NT2/D1 (cell line): ENCODE results near the gene ISOC2.
A peak's percentile ranks its signal among the peaks of the same experiment; 100 is the strongest.
"Not testable (repeated sequence)": the region's sequence is repeated elsewhere in the genome, so short reads cannot be mapped to it uniquely, and the experiment has no call there.

ENCODE experiments used
- DNase-seq: peaks from one replicate; pipeline ENCODE4 v3.0.0-alpha.2; 2011; ENCODE audit warnings: low read depth, low spot score
- H3K27me3 ChIP-seq: 2 replicates; pipeline ENCODE4 v1.6.0; 2011; ENCODE audit warnings: mild to moderate bottlenecking; ENCODE audit not compliant: insufficient read length, insufficient read depth
- H3K36me3 ChIP-seq: 2 replicates; pipeline ENCODE4 v1.6.1; 2011; ENCODE audit warnings: mild to moderate bottlenecking, low read length, mixed read lengths; ENCODE audit not compliant: insufficient read depth, insufficient read length
- H3K4me1 ChIP-seq: 2 replicates; pipeline ENCODE4 v1.5.1; 2011; ENCODE audit not compliant: insufficient read depth, insufficient read length
- H3K4me3 ChIP-seq: 2 replicates; pipeline ENCODE4 v1.5.1; 2011; ENCODE audit warnings: low read depth; ENCODE audit not compliant: insufficient read length
- H3K9ac ChIP-seq: 2 replicates; pipeline ENCODE4 v1.6.0; 2011; ENCODE audit warnings: low read depth; ENCODE audit not compliant: insufficient read length
- H3K9me3 ChIP-seq: 2 replicates; pipeline ENCODE4 v1.5.1; 2011; ENCODE audit warnings: mild to moderate bottlenecking, low read length; ENCODE audit not compliant: insufficient read depth
- SUZ12 ChIP-seq: IDR thresholded peaks from 2 replicates; pipeline ENCODE4 v1.6.1; 2011; ENCODE audit not compliant: insufficient read length, insufficient read depth; ENCODE audit errors: extremely low read depth
- YY1 ChIP-seq: IDR thresholded peaks from 2 replicates; pipeline ENCODE4 v1.6.1; 2011; ENCODE audit not compliant: insufficient read length, insufficient read depth
- ZNF274 ChIP-seq: IDR thresholded peaks from 2 replicates; pipeline ENCODE4 v1.6.1; 2011; ENCODE audit warnings: mild to moderate bottlenecking, low read depth, low read length

The ISOC2 gene

DNA sequence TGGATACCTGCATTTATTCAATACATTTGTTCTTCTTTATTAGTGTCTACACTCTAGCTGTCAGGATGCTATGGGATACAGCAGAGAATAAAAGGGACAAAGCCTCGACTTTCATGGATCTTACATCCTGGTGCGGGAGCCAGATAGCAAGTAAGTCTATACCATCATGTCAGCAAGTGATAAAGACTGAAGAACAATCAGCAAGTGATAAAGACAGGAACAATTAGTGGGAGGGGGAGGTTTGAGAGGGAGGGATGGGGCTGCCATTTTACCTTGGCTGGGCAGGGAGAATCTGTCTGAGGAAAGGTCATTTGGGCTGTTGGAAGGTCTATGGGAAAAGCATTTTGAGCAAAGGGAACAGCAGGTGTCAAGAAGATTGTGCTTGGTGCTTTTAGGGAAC lies 51.3 kb downstream of the ISOC2 start:
- no peak for TF ChIP-seq SUZ12
- no peak for TF ChIP-seq ZNF274
- no peak for TF ChIP-seq YY1
- H3K9ac ChIP-seq, result no peak overlapping the region

GRCh38 chr19:55409179-55409578 lies 52.3 kb downstream of the ISOC2 start:
- peaks cover 23% of the 10 kb centered on the region for H3K36me3 ChIP-seq
- H3K9me3 ChIP-seq, result peaks cover 18% of the 10 kb centered on the region; the same call in 1 of the 2 replicates
- not testable (repeated sequence) for DNase-seq, H3K4me3 ChIP-seq, H3K27me3 ChIP-seq, H3K4me1 ChIP-seq, H3K9ac ChIP-seq

More for the DNA sequence above, 51.3 kb downstream of the ISOC2 start:
- H3K4me3 ChIP-seq, result no peak overlapping the region
- H3K4me1 ChIP-seq, result peaks cover 8% of the 10 kb centered on the region
- H3K27me3 ChIP-seq, result no peaks in the 10 kb centered on the region
- peaks cover 18% of the 10 kb centered on the region; the same call in 1 of the 2 replicates for H3K9me3 ChIP-seq
- peaks cover 17% of the 10 kb centered on the region for H3K36me3 ChIP-seq
- DNase-seq, result no peak

GRCh38 chr19:55408533-55408872 lies 52.9 kb downstream of the ISOC2 start:
- H3K9ac ChIP-seq, result no peak overlapping the region
- H3K9me3 ChIP-seq, result peaks cover 18% of the 10 kb centered on the region; the same call in 1 of the 2 replicates
- H3K36me3 ChIP-seq, result peaks cover 28% of the 10 kb centered on the region
- TF ChIP-seq ZNF274, result no peak
- no peak for TF ChIP-seq YY1
- no peak for TF ChIP-seq SUZ12
- H3K27me3 ChIP-seq, result no peaks in the 10 kb centered on the region
- peaks cover 8% of the 10 kb centered on the region for H3K4me1 ChIP-seq
- DNase-seq, result no peak
- peak overlapping the region; percentile 9 for H3K4me3 ChIP-seq

- Histone ChIP-seq H3K36me3 (peaks cover 34% of the 10 kb centered on the region), H3K27me3 (no peaks in the 10 kb centered on the region), H3K4me3 (peak overlapping the region; percentile 78), H3K9me3 (peaks cover 18% of the 10 kb centered on the region; the same call in 1 of the 2 replicates), H3K9ac (peak overlapping the region; percentile 97), H3K4me1 (peaks cover 8% of the 10 kb centered on the region)
- TF ChIP-seq ZNF274 (no peak), YY1 (peak; percentile 63), SUZ12 (no peak)
- peak; percentile 94 for DNase-seq
Measured at GRCh38 chr19:55407800-55408532, 53.5 kb downstream of the ISOC2 start.

DNA sequence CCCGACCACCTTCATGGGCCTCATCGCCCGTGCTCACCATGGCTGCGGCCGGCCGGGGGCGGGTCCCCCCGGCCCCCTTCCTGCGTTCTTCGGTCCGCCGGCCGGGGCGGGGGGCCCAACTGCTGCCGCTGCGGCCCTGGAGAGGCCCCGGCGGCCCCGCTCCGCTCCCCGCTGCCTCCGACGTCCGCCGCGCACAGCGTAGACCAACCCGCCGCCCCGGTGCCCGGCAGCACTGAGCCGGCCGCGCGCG lies 54.0 kb downstream of the ISOC2 start, which contains the start of gene UBE2S:
Gene UBE2S, minus strand, starts transcription at position 239 of the 250 bp plus-strand sequence. Its CDS starts 199 bp downstream, at position 40.
- Histone ChIP-seq H3K9ac (peak within 1 kb of the TSS; percentile 97), H3K4me3 (peak within 1 kb of the TSS; percentile 78), H3K36me3 (peaks cover 39% of the 10 kb centered on the region), H3K4me1 (peaks cover 10% of the 10 kb centered on the region), H3K9me3 (peaks cover 18% of the 10 kb centered on the region; the same call in 1 of the 2 replicates)
- not testable (repeated sequence) for H3K27me3 ChIP-seq, DNase-seq

GRCh38 chr19:55406826-55407549 lies 54.5 kb downstream of the ISOC2 start:
- DNase-seq, result no peak
- TF ChIP-seq YY1 (no peak), ZNF274 (no peak), SUZ12 (no peak)
- Histone ChIP-seq H3K9me3 (peaks cover 18% of the 10 kb centered on the region; the same call in 1 of the 2 replicates), H3K36me3 (peaks cover 43% of the 10 kb centered on the region), H3K9ac (peak overlapping the region; percentile 97), H3K27me3 (no peaks in the 10 kb centered on the region), H3K4me1 (peaks cover 13% of the 10 kb centered on the region), H3K4me3 (peak overlapping the region; percentile 78)

DNA sequence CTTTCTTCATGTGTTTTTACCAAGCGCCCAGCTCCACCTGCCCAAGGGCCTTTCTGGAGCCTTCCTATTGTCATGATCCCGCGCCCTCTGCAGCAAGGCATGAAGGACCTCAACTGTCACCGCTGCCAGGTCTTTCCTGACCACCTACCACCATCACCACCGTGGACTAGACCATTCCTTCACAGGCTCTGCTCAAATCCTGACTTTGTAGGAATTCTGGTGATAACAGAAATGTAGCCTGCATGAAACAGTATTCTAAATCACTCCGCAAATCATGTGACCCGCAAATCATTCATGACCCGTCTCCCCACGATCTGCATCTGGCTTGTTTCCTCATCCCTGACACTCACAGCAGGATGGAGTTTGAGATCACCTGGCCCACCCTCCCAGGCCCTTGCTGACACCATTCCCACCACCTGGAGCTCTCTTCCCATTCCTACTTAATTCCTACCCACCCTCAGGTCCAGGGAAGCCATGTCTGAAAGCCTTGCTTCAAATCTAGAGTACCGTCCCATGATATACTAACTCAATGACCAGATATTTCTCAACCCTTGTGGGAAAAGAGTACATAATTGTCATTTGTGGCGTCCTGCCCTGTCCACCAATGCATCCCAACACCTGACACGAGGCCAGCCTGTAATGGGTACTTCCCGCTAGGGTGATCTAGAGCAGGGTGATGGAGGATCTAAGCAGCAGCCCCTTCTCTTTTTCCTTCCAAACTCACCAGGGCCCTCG lies 55.2 kb downstream of the ISOC2 start:
- H3K27me3 ChIP-seq, result no peaks in the 10 kb centered on the region
- H3K9me3 ChIP-seq, result peaks cover 18% of the 10 kb centered on the region; the same call in 1 of the 2 replicates
- peak overlapping the region; percentile 78 for H3K4me3 ChIP-seq
- H3K36me3 ChIP-seq, result peaks cover 48% of the 10 kb centered on the region
- peaks cover 15% of the 10 kb centered on the region for H3K4me1 ChIP-seq
- TF ChIP-seq SUZ12 (no peak), ZNF274 (no peak)
- H3K9ac ChIP-seq, result peak overlapping the region; percentile 97
- no peak for DNase-seq
